HG03066 (cell line): ENCODE measurements around the gene GREM1.

Experiments
- ATAC-seq: cut with Tn5 transposase; IDR thresholded peaks from one replicate; pipeline ENCODE4 v1.9.1; 2021; ENCODE audit warnings: low read depth; ENCODE audit not compliant: unreplicated experiment

GREM1 gene

GRCh38 chr15:32775103-32775502 is 57.3 kb downstream of the GREM1 start:
- ATAC-seq: no peak

- no peak for ATAC-seq
Observed at GRCh38 chr15:32778391-32779176, 60.8 kb downstream of the GREM1 start.

GRCh38 chr15:32781781-32782180 is 64.0 kb downstream of the GREM1 start:
- ATAC-seq: no peak

GRCh38 chr15:32784581-32784980 is 66.8 kb downstream of the GREM1 start:
- no peak for ATAC-seq

- no peak for ATAC-seq
Observed at GRCh38 chr15:32786906-32787305, 69.1 kb downstream of the GREM1 start.

- no peak for ATAC-seq
Observed at GRCh38 chr15:32787949-32788348, 70.1 kb downstream of the GREM1 start.

- no peak for ATAC-seq
Observed at GRCh38 chr15:32790352-32790999, 72.7 kb downstream of the GREM1 start.

GRCh38 chr15:32792436-32792835 is 74.6 kb downstream of the GREM1 start:
- no peak for ATAC-seq
